Fibroblast of the conjunctiva (primary cell): ENCODE measurements around the gene ATF2.

Experiments
- DNase-seq: peaks from one replicate; pipeline ENCODE4 v3.0.0-alpha.2; 2010; ENCODE audit warnings: low read depth

ATF2 gene

GRCh38 chr2:175167792-175168563, at the start of gene ATF2:
Gene ATF2, minus strand, starts transcription at chr2:175168203. Its CDS starts 31,760 bp downstream, at chr2:175136443.
- peak; percentile 100 for DNase-seq

- peak; percentile 6 for DNase-seq
Measured at GRCh38 chr2:175207741-175208438, 39.9 kb upstream of the ATF2 start.

DNA sequence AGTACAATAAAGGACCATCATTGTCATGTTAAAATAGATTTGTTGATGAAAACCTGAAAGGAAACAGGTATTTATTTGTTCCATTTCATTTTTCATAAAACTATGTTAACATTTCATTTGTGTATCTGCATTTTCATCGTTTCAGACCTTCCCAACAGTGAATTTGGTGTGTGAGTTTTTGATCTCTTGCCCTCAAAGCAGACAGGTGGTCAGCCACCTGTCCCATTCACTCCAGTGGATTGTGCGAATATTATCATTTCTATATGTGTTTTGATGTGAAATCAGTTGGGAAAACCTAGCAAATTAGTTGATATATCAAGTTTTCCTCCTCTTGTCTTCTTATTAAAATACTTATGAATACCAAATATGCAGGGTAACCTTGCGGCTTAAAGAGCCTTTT, 38.9 kb upstream of the ATF2 start:
- DNase-seq = no peak

GRCh38 chr2:175205523-175205922, 37.5 kb upstream of the ATF2 start:
- no peak for DNase-seq

GRCh38 chr2:175203621-175204496, 35.9 kb upstream of the ATF2 start:
- DNase-seq = no peak

DNA sequence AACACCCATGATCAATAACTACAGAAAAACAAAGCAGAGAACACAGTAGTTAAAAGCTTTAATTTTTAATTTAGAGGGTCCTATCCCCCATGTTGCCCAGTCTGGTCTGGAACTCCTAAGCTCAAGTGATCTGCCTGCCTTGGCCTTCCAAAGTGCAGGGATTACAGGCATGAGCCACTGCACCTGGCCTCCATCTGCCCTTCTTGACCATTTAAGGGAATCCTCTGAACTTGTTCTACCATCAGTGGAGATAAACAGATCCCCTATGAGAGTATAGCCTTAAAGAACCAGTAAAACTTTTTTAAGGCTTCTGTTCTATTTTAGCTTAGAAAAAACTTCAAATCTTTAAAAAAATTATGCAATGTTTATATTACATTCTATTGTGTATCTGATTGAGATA, 27.0 kb upstream of the ATF2 start:
- DNase-seq = no peak

DNA sequence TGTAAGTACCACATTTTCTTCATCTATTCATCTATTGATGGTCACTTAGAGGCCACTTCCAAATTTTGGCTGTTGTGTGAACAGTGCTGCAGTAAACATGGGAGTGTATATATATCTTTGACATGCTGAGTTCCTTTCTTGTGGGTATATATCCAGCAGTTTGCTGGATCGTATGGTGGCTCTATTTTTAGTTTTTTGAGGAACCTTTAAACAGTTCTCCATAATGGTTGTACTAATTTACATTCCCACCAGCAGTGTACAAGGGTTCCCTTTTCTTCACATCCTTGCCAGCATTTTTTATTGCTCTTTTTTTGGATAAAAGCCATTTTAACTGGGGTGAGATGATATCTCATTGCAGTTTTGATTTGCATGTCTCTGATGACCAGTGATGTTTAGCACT, 20.8 kb upstream of the ATF2 start:
- DNase-seq = no peak

GRCh38 chr2:175187378-175187777, 19.4 kb upstream of the ATF2 start:
- no peak for DNase-seq

DNA sequence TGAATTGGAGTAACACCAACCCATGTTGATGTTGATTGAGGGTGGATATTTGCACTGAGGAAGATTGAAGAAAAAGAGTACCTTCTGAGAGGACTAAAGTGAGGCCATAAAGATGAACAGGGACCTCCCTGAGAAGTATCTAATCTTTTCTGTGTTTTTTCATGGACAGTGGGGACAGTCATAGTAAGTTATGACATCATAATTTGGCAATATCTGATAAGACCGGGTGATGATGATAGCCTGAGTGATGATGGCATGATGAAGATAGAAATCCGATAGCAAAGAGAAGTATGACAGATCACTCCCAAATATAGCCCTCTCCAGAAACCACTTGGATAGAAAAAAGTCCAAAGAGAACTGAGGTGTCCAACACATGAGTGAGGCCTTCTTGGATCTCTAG, 15.7 kb upstream of the ATF2 start:
- no peak for DNase-seq

DNA sequence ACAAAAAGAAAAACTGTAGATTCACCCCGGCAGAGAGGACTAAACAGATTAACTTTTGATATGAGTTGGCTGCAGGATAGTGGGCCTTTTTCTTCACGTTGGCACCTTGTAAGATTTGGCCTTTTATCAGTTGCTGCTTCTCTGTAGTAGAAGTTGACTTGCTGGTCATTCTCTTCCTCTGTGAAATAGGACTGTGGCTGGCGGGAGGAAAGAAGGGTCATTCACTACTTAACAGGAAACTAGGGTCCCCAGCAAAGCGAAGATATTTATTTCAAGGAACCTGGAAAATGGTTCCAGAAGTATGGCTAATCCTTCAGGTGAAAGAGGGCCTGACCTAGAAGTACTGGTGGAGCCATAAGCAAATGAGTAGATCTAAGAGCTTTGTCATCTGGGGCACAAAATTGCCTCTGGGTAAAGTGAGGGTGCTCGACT, 13.9 kb upstream of the ATF2 start:
- DNase-seq = no peak

GRCh38 chr2:175181104-175181876, 13.3 kb upstream of the ATF2 start, which contains the start of gene ATP5MC3:
Gene ATP5MC3, minus strand, starts transcription at chr2:175181710. Its CDS starts 317 bp downstream, at chr2:175181393.
- DNase-seq = peak; percentile 94

GRCh38 chr2:175180701-175181103, 12.7 kb upstream of the ATF2 start:
- no peak for DNase-seq

DNA sequence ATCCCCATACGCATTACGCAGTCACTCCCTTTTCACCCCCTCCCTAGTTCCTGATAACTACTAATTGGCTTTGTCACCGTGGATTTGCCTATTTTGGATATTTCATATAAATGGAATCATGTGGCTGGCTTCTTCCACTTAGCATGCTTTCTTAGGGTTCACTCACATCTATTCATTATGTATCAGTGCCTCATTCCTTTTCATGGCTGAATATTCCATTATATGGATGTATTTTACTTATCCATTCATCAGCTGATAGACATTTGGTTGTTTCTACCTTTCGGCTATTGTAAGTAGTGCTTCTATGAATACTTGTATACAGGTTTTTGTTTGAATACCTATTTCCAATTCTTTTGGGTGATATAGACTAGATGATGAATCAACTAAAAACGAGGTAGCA, 8.6 kb upstream of the ATF2 start:
- DNase-seq = no peak

DNA sequence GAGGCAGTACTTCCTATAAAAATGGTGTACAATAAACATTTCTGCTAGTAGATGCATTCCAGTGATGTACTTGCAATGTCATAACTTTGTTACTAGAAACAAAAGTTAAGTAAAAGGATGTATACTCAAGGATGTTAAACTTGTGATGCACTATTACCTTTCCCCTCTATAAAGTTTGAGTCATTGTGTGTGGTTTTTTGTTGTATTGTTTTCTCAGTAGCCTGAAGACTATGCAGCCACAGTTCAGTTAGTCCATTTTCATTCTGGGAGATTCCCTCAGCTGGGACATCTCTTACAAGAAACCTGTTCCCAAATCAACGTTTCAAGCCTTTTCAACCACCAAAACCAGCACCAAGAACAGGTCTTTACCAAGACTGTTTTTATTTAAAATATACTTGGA, 7.9 kb upstream of the ATF2 start:
- DNase-seq = no peak

DNA sequence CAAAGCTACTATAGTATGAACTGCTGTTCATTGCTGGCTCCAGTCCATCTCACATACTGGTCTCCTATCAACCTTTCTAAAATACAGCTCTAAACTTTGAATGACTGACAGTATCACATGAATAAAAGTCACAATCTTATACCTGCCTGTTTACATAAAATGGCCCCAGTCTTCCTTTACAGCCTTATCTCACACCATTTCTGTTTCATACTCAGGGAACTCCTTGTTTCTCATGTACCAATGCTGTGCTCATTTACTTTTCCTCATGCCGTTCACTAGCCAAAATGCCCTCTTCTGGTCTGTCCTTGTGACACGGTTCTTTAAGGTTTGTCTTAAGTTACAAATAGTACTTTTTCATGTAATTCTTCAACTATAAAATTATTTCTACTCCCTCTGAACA, 7.3 kb upstream of the ATF2 start:
- DNase-seq = no peak

GRCh38 chr2:175170659-175171304, 2.8 kb upstream of the ATF2 start:
- DNase-seq = no peak

DNA sequence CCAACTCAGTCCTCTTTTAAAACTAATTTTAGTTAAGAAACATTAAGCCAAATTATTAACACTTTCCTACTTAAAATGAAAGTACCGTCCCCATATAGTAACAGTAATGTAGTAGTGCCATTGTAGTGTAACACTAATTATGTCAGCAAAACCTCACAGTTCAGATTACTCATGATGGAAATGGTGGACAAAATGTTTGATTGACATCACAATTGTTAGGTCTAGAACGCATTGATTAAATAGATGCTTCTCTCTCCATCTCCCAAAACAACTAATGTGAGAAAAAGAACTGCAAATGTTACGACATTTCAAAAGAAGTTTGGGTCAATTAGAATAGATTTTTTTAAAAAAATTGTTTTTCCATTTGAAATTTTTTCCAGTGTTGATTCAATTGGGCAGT, 1.2 kb upstream of the ATF2 start:
- no peak for DNase-seq

DNA sequence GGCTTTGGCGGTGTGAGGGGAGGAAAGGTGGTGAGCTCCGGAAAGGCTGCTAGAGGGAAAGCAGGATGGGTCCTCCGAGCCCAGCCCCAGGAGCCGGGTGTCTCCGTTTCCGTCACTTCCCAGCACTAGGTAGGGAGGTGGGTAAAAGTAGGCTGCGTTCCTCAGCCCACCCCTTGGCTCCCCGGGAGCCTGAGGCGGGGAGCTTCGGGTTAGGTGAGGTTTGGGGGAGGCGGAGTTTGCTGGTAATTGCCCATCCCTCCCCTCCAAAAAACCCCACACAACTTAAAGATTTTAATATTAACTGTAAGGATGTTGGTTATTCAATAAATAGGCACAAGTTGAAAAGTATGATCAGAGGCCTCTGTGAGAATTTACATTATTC, 552 bp upstream of the ATF2 start:
- no peak for DNase-seq

GRCh38 chr2:175167076-175167791, 769 bp downstream of the ATF2 start:
- DNase-seq = no peak

- no peak for DNase-seq
Measured at GRCh38 chr2:175166216-175166824, 1.7 kb downstream of the ATF2 start.
